H1 (cell line): ENCODE results near the gene SCNN1A. TPM values are rescaled to one million over a fixed set of nuclear protein-coding genes. Genes with fewer than 3 reads are reported as not detected.

Experiments used
- CTCF ChIA-PET: fragments of 300-600 bp; sonication (Branson Sonifier 250); formaldehyde crosslinking; loops from one replicate; lab custom pipeline; 2021; ENCODE audit not compliant: partially characterized antibody; lab: Charles Lee
- POLR2A ChIA-PET: fragments of 300-600 bp; sonication (Branson Sonifier 250); formaldehyde crosslinking; loops from one replicate; lab custom pipeline; 2021; ENCODE audit warnings: inconsistent platforms; ENCODE audit not compliant: partially characterized antibody; lab: Charles Lee
- DNase-seq, 2 experiments: peaks; one replicate each; pipeline versions ENCODE4 v3.0.0 to v3.0.0-alpha.2; 2010 to 2022; ENCODE audit warnings: low spot score in 2 of 2, low read depth in 1 of 2, mixed read lengths in 1 of 2
- FAIRE-seq: peaks from 2 replicates; lab custom pipeline; 2011; peaks lifted over from hg19 to GRCh38; lab: Jason Lieb, UNC
- H2AFZ ChIP-seq: 2 replicates; pipeline ENCODE4 v1.8.1; 2012; ENCODE audit warnings: low read length, inconsistent platforms
- H2AK5ac ChIP-seq: 2 replicates; pipeline ENCODE4 v1.6.1; 2013; ENCODE audit warnings: low read depth, low read length
- H2BK120ac ChIP-seq: replicated peaks from 2 replicates; pipeline ENCODE3; 2013; ENCODE audit warnings: low read depth, low read length, inconsistent platforms
- H2BK12ac ChIP-seq: 2 replicates; pipeline ENCODE4 v1.6.1; 2013; ENCODE audit warnings: low read depth, low read length
- H2BK15ac ChIP-seq: 2 replicates; pipeline ENCODE4 v1.6.1; 2013; ENCODE audit warnings: low read length
- H2BK20ac ChIP-seq: 2 replicates; pipeline ENCODE4 v1.6.1; 2013; ENCODE audit warnings: low read length
- H2BK5ac ChIP-seq: 2 replicates; pipeline ENCODE4 v1.6.1; 2013; ENCODE audit warnings: low read depth, low read length
- H3K14ac ChIP-seq: 2 replicates; pipeline ENCODE4 v1.6.1; 2013; ENCODE audit warnings: inconsistent platforms; ENCODE audit not compliant: insufficient read length
- H3K18ac ChIP-seq: 2 replicates; pipeline ENCODE4 v1.6.1; 2013; ENCODE audit warnings: low read length; ENCODE audit errors: extremely low read depth
- H3K23ac ChIP-seq: 2 replicates; pipeline ENCODE4 v1.6.1; 2013; ENCODE audit warnings: inconsistent platforms; ENCODE audit not compliant: insufficient read length
- H3K23me2 ChIP-seq: 2 replicates; pipeline ENCODE4 v1.6.1; 2013; ENCODE audit warnings: low read depth, low read length
- H3K27ac ChIP-seq: 2 replicates; pipeline ENCODE4 v1.6.1; 2011; ENCODE audit warnings: low read depth, low read length, inconsistent platforms
- H3K27me3 ChIP-seq, 4 experiments: replicated peaks in 1 of 4; 1 replicate in 1 of 4; 2 replicates in 3 of 4; pipeline versions ENCODE4 v1.6.1 to v1.8.1; 2011 to 2013; ENCODE audit warnings: low read length in 3 of 4, mild to moderate bottlenecking in 3 of 4, inconsistent platforms in 2 of 4, mixed read lengths in 2 of 4, moderate library complexity in 1 of 4; ENCODE audit not compliant: control insufficient read depth in 3 of 4, insufficient read depth in 3 of 4; ENCODE audit errors: extremely low read depth in 1 of 4
- H3K36me3 ChIP-seq, 4 experiments: 2 replicates each; pipeline versions ENCODE4 v1.6.1 to v1.8.1; 2011 to 2013; ENCODE audit warnings: mild to moderate bottlenecking in 4 of 4, low read length in 3 of 4, moderate library complexity in 2 of 4, control low read depth in 1 of 4, inconsistent platforms in 1 of 4; ENCODE audit not compliant: insufficient read depth in 4 of 4, control insufficient read depth in 2 of 4
- H3K4ac ChIP-seq: replicated peaks from 2 replicates; pipeline ENCODE3; 2013; ENCODE audit warnings: low read length, low read depth, mixed read lengths, inconsistent platforms; ENCODE audit not compliant: insufficient read length
- H3K4me1 ChIP-seq, 4 experiments: replicated peaks in 1 of 4; 1 replicate in 1 of 4; 2 replicates in 3 of 4; pipeline versions ENCODE4 v1.6.1 to v1.8.1; 2011 to 2013; ENCODE audit warnings: low read length in 3 of 4, inconsistent platforms in 2 of 4, mixed read lengths in 1 of 4; ENCODE audit not compliant: insufficient read depth in 4 of 4, control insufficient read depth in 3 of 4
- H3K4me2 ChIP-seq, 2 experiments: 2 replicates each; pipeline versions ENCODE4 v1.6.1 to v1.8.1; 2011 to 2013; ENCODE audit warnings: low read depth in 2 of 2, low read length in 2 of 2, control low read depth in 1 of 2, inconsistent platforms in 1 of 2, mild to moderate bottlenecking in 1 of 2; ENCODE audit not compliant: insufficient read depth in 1 of 2
- H3K4me3 ChIP-seq, 4 experiments: fragments of 200-600, 300-600 bp in 1 of 4; sonication (generic), shearing (Covaris generic), sonication (Bioruptor Twin) in 1 of 4; 2 replicates each; pipeline versions ENCODE4 v1.5.1 to v1.8.1; 2011 to 2016; ENCODE audit warnings: low read length in 4 of 4, low read depth in 3 of 4, control low read depth in 2 of 4, inconsistent platforms in 2 of 4, mild to moderate bottlenecking in 2 of 4, mixed read lengths in 1 of 4, moderate library complexity in 1 of 4; ENCODE audit not compliant: insufficient read depth in 2 of 4; ENCODE audit errors: extremely low read depth in 1 of 4
- H3K56ac ChIP-seq: replicated peaks from 2 replicates; pipeline ENCODE3; 2013; ENCODE audit warnings: low read depth, mild to moderate bottlenecking, mixed read lengths, low read length, inconsistent platforms; ENCODE audit not compliant: insufficient read length
- H3K79me1 ChIP-seq: 2 replicates; pipeline ENCODE4 v1.6.1; 2013; ENCODE audit warnings: low read depth, low read length, control low read depth
- H3K79me2 ChIP-seq, 2 experiments: 2 replicates each; pipeline versions ENCODE4 v1.6.1 to v1.8.1; 2012 to 2013; ENCODE audit warnings: low read length in 2 of 2, mild to moderate bottlenecking in 2 of 2, inconsistent platforms in 1 of 2; ENCODE audit not compliant: insufficient read depth in 2 of 2, control insufficient read depth in 1 of 2
- H3K9ac ChIP-seq, 4 experiments: replicated peaks in 1 of 4; 1 replicate in 1 of 4; 2 replicates in 3 of 4; pipeline versions ENCODE4 v1.6.1 to v1.8.1; 2011 to 2013; ENCODE audit warnings: low read depth in 3 of 4, low read length in 3 of 4, control low read depth in 2 of 4, mild to moderate bottlenecking in 2 of 4, moderate library complexity in 2 of 4, inconsistent platforms in 1 of 4; ENCODE audit errors: extremely low read depth in 1 of 4
- H3K9me3 ChIP-seq, 2 experiments: 2 replicates each; pipeline versions ENCODE4 v1.6.1 to v1.8.1; 2012 to 2013; ENCODE audit warnings: mild to moderate bottlenecking in 2 of 2, moderate library complexity in 2 of 2, control low read depth in 1 of 2, inconsistent platforms in 1 of 2, low read depth in 1 of 2, low read length in 1 of 2, mixed read lengths in 1 of 2; ENCODE audit not compliant: insufficient read depth in 2 of 2
- H4K20me1 ChIP-seq, 2 experiments: replicated peaks in 1 of 2; 2 replicates each; pipeline versions ENCODE3 to v1.8.1; 2011 to 2013; ENCODE audit warnings: inconsistent platforms in 2 of 2, low read length in 2 of 2, mild to moderate bottlenecking in 1 of 2; ENCODE audit not compliant: insufficient read depth in 2 of 2, control insufficient read depth in 1 of 2
- H4K5ac ChIP-seq: 2 replicates; pipeline ENCODE4 v1.6.1; 2013; ENCODE audit warnings: low read length, low read depth, mixed read lengths, inconsistent platforms; ENCODE audit not compliant: insufficient read length
- H4K8ac ChIP-seq: 2 replicates; pipeline ENCODE4 v1.8.0; 2013; ENCODE audit warnings: mild to moderate bottlenecking, moderate library complexity, low read length, inconsistent platforms; ENCODE audit not compliant: insufficient read depth; ENCODE audit errors: extremely low read depth
- H4K91ac ChIP-seq: replicated peaks from 2 replicates; pipeline ENCODE3; 2013; ENCODE audit warnings: low read length, mixed read lengths, inconsistent platforms; ENCODE audit not compliant: insufficient read length
- ASH2L ChIP-seq: fragments of 200-600, 300-600 bp; sonication (generic); IDR thresholded peaks from one replicate; pipeline ENCODE4 v1.7.1; 2017; ENCODE audit warnings: low read length
- BACH1 ChIP-seq: IDR thresholded peaks from 2 replicates; pipeline ENCODE4 v1.6.1; 2012; ENCODE audit warnings: low read length, improper control_type of control experiment
- BCL11A ChIP-seq, 2 experiments: IDR thresholded peaks; one replicate each; pipeline ENCODE4 v1.6.1; 2011; ENCODE audit warnings: low read depth in 2 of 2, low read length in 2 of 2, mild to moderate bottlenecking in 2 of 2
- CTCF ChIP-seq, 3 experiments: IDR thresholded peaks; 1 replicate in 2 of 3; 2 replicates in 1 of 3; pipeline versions ENCODE4 v1.5.1 to v1.6.1; 2011; ENCODE audit warnings: low read length in 3 of 3, mild to moderate bottlenecking in 3 of 3, inconsistent platforms in 2 of 3, low read depth in 1 of 3, moderate library complexity in 1 of 3; ENCODE audit not compliant: insufficient read depth in 1 of 3; ENCODE audit errors: control extremely low read depth in 1 of 3
- JUN ChIP-seq: IDR thresholded peaks from 2 replicates; pipeline ENCODE4 v1.6.1; 2011; ENCODE audit warnings: low read depth, mild to moderate bottlenecking, improper control_type of control experiment, low read length
- KDM4A ChIP-seq: IDR thresholded peaks from one replicate; pipeline ENCODE4 v1.7.1; 2012; ENCODE audit warnings: low read depth, mild to moderate bottlenecking, moderate library complexity, low read length, inconsistent platforms; ENCODE audit not compliant: severe bottlenecking
- MAX ChIP-seq: IDR thresholded peaks from 2 replicates; pipeline ENCODE4 v1.6.1; 2012; ENCODE audit warnings: inconsistent platforms
- TBP ChIP-seq: IDR thresholded peaks from 2 replicates; pipeline ENCODE4 v1.6.1; 2011; ENCODE audit warnings: low read depth, low read length, improper control_type of control experiment
- YY1 ChIP-seq: IDR thresholded peaks from 2 replicates; pipeline ENCODE4 v1.6.1; 2011; ENCODE audit warnings: low read depth, mild to moderate bottlenecking, low read length
- ZNF274 ChIP-seq: IDR thresholded peaks from 2 replicates; pipeline ENCODE4 v1.7.0; 2012; ENCODE audit warnings: low read length, borderline replicate concordance; ENCODE audit errors: extremely low read depth
- WGBS, 2 experiments: shearing (Covaris generic) in 1 of 2; methylation state at CpG; one replicate each; pipeline versions ENCODE4 v1.1.6 to v1.1.7; 2013 to 2015; ENCODE audit warnings: low lambda C conversion rate in 2 of 2, mixed read lengths in 2 of 2, inconsistent platforms in 1 of 2, low coverage in 1 of 2, missing lambda C conversion rate in 1 of 2; ENCODE audit not compliant: insufficient replicate concordance in 2 of 2, insufficient coverage in 1 of 2, insufficient read length in 1 of 2; ENCODE audit errors: extremely low coverage in 1 of 2, missing lambda C conversion rate in 1 of 2; 5-methylcytosine and 5-hydroxymethylcytosine counted together
- polyA plus RNA-seq, 7 experiments: library from polyadenylated mRNA; depleted of rRNA in 3 of 7; stranded (reverse) in 5 of 7; unstranded in 2 of 7; fragments of >200 nt in 5 of 7; fragments of 200-250 nt in 2 of 7; gene quantifications; 1 replicate in 5 of 7; 2 replicates in 1 of 7; 4 replicates in 1 of 7; pipeline versions ENCODE4 v1.2.1 to v1.2.3, GENCODE V29; 2011 to 2013; ENCODE audit warnings: missing spikeins in 2 of 7, mixed read lengths in 2 of 7
- total RNA-seq: library from RNA; stranded (reverse); fragmentation: NEBNext Ultra II Directional; extraction: Animal tissue kit (Norgen Biotek cat#: 25700); gene quantifications from 2 replicates; pipeline ENCODE4 v1.2.1, GENCODE V29; 2021

SCNN1A gene
- total and polyA plus RNA-seq, 2 of the 8 experiments (the other 6 are each of a cell fraction or from before 2014, with no cell fraction given), result 85.5 to 156 TPM

GRCh38 chr12:6356374-6356820 is 19.0 kb downstream of the SCNN1A start:
- no peaks in the 10 kb centered on the region for H3K9me3 ChIP-seq
- no peak for TF ChIP-seq YY1
- TF ChIP-seq BACH1, result no peak
- no peak for TF ChIP-seq ASH2L
- no peak for TF ChIP-seq TBP
- TF ChIP-seq ZNF274, result no peak
- no peak for TF ChIP-seq BCL11A (IDR thresholded peaks at IDR 0.05; ENCODE audit: low read depth in 2 of 2, low read length in 2 of 2)
- TF ChIP-seq KDM4A, result no peak
- no peak for TF ChIP-seq JUN
- TF ChIP-seq MAX, result no peak
- no peak for TF ChIP-seq CTCF (IDR thresholded peaks at IDR 0.05; ENCODE audit: control extremely low read depth in 1 of 3, insufficient read depth in 1 of 3, low read depth in 1 of 3, low read length in 3 of 3)

More at GRCh38 chr12:6356374-6356820, 19.0 kb downstream of the SCNN1A start:
- Histone ChIP-seq H4K91ac (no peak overlapping the region), H3K79me2 (no peaks in the 10 kb centered on the region), H2BK12ac (no peak overlapping the region), H2BK5ac (no peak overlapping the region), H3K56ac (no peak overlapping the region), H3K4me3 (no peak overlapping the region), H3K27me3 (no peaks in the 10 kb centered on the region), H2BK15ac (no peak overlapping the region), H3K4ac (no peak overlapping the region), H3K79me1 (peaks cover 2% of the 10 kb centered on the region; the same call in 1 of the 2 replicates), H4K20me1 (peaks cover 0 to 7% of the 10 kb centered on the region in 2 experiments), H2AK5ac (no peak overlapping the region), H2BK20ac (peak overlapping the region; percentile 6; the same call in 1 of the 2 replicates), H3K23ac (no peak overlapping the region), H3K9ac (no peak overlapping the region), H4K5ac (no peak overlapping the region), H3K4me2 (no peak overlapping the region), H3K4me1 (peaks cover 0 to 9% (median 0%) of the 10 kb centered on the region in 4 experiments; a peak in 4 of 7 replicates), H3K27ac (no peak overlapping the region), H3K14ac (no peak overlapping the region), H3K23me2 (no peaks in the 10 kb centered on the region), H3K18ac (no peak overlapping the region), H2AFZ (no peak overlapping the region), H2BK120ac (no peak overlapping the region), H3K36me3 (peaks cover 2 to 49% (median 17%) of the 10 kb centered on the region in 4 experiments), H4K8ac (no peak overlapping the region)
- CTCF ChIA-PET, result interaction anchor here (0.9 to 4.9 kb wide), 16 partner anchors 7 to 193 kb away, joined by 3 to 74 read pairs (median 9); partner anchors contain the start of genes SCNN1A and TNFRSF1A
- no peak for FAIRE-seq
- WGBS, 2 experiments, result 77% methylated on average over 5 of the region's 5 CpGs; no CpG with 5 or more reads in 1 of the 2 experiments
- DNase-seq, result no peak
- POLR2A ChIA-PET, result interaction anchor here (0.9 to 10.6 kb wide), 9 partner anchors 13 to 114 kb away, joined by 3 to 141 read pairs (median 9); partner anchors contain the start of genes SCNN1A, TNFRSF1A and VAMP1
